HG03045 (cell line): ENCODE results near the gene AJAP1.
"Not testable (repeated sequence)": the region's sequence is repeated elsewhere in the genome, so short reads cannot be mapped to it uniquely, and the experiment has no call there.

Source experiments
- ATAC-seq: cut with Tn5 transposase; IDR thresholded peaks from one replicate; pipeline ENCODE4 v1.9.1; 2021; ENCODE audit warnings: mild to moderate bottlenecking, moderate library complexity; ENCODE audit not compliant: unreplicated experiment

Gene AJAP1

DNA sequence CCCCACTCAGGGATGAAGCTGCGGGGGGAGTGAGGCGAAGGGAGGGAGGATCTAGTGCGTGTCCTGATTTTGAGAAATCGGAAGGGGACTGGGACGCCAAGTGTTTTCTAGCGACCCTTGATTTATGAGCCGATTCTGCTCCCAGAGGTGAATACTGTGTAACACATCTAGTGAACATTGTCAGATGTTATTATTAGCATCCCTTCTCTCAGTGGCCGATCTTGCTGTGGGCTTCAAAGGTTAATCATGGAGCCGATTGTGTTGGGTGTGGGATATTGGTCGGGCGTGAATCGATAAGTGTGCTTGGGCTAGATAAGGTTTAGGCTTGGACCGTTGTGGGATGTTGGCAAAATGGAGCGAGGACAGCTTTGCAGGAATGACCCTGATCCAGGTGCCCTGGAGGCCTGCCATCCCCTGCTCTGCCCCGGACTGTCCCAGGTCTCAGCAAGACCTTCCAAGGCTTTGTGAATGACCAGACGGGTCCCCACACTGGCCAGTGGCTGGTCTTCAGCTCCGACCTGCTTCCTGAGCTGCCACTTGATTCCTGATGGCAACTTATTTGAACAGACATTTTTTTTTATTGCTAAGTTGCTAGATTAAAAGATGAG is 2.2 kb downstream of the AJAP1 start:
- ATAC-seq, result no peak

DNA sequence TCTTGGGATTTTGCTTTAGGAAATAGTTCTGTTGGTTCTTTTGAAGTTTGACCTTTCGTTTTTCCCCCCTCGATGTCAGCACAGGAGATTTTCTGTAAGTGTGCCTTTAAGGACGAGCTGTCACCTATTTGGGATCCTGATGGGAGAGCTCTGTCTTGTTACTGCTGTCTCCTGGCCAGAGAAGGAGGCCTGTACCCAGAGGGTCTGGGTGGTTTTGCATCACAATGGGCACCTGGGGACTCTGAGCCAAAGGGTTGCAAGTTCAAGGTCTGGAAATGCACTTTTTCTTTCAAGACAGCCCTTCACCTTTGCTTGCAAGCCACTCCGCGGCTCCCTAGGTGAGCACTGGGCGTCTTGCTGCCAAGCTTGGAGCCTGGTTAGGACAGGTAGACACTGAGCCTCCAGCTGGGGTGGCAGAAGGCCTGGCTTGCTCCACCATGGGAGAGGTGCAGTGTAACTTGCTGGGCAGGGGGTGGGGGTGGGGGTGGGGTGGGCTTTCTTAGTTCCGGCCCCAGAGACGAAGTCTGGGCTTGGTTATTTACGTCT is 2.9 kb downstream of the AJAP1 start:
- ATAC-seq, result no peak

DNA sequence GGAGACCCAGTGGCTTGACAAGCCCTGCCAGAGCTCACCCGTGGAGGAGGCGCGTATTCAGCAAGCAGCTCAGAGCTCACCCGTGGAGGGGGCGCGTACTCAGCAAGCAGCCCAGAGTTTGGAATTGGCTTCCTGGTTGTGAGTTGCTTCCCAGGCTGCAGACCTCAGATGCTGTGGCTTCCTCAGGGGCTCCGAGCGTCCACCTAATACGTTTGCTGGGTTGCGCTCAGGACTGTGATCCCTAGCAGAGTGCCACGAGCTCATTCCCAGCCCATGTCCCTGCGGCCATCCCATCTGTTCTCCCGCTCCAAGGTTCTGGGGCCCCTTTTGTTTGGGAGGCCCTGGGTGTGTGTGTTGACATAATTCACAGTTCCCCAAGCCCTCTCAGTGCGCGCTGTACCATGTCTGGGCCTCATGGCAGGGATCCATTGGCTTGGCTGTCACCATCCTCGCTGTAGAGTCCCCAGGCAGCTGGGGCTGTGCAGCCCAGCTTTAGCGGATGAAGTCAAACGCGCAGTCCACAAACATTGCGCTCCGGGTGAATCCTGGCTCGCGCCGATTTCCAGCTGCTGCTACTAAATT is 3.6 kb downstream of the AJAP1 start:
- no peak for ATAC-seq

DNA sequence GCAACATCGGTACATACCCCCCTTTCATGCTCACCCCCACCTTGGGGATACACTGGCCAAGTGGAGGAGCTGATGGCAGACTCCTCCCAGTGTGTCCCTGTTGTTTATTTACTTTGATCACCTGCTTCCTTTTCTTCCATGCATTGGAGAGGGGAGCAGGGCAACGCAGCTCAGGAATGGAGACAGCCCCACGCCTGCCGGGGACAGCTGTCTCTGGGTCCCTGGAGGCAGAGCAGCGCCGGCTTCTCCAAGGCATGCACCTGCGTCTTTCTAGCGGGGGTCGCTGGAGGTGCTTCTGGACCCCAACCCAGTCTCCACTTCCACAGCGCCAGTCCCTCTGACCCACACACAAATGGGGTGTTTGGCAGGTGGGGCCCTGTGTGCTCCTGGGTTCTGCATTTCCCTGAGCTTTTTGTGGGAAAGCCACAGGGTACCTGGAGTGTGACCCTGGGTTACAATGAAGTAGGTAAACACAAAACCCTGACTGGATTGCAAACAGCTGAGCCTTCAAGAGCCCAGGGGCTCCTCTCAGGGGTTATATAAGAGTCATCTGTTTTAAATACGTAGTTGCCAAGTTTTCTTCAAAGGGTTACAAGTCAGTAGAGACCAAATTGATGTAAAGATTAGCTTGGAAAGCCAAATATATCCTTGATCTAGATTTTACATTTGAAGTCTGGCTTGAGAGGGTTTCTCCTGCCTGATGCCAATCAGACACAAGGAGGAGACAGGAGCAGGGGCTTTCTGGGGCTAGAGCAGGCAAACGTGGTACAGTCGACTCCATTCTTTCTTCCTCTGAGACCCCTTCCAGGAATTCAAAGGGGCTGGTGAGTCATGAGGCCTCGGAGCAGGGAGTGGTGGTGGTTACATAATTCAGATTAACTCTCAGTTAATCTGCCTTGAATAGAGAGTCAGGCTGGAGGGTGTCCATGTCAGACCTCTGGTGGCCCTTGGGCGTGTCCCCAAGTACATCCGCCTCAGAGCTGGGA is 4.5 kb downstream of the AJAP1 start:
- no peak for ATAC-seq

DNA sequence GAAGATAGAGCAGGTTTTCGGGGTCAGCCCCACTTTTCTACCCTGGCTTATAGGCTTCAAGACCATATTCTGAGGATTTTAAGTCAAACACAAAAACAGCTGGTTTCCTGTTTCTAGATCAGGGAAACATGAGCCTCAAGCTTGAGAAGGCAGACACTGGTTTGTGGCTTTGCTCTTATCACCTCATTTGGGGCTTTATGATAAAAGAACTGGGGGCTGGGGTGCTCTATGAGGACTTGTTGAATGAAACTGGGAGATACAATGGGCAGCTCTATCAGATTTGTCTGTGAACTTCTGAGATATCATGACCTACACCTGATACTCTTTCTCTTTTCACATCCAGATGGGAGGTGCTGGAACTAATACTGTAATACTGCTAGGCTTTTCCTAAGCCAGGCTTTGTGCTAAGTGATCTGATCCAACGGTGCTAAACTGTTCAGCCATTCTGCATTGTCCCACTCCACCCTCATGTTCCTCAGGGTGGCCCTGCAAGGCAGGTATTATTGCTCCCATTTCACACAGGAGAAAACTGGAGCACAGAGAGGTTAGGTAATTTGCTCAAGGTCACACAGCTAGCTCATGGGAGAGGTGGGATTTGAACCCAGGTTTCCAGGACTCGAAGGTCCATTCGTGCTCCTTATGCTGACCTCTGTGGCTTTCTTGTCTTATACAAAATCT is 6.6 kb downstream of the AJAP1 start:
- ATAC-seq, result no peak

DNA sequence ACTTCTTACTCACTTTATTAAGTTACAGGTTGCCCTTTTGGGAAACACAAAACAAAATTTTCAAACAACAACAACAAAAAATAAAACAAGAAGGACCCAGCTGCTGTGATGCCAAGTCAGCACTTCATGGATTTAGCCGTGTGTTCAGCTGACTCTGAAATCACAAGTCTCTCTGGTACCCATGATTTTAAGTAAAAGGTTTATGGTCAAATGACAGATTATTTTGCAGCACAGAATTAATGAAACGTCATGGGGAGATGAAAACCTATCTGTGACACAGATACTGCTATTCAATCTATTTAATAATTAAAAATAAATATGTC is 7.1 kb downstream of the AJAP1 start:
- ATAC-seq, result no peak

DNA sequence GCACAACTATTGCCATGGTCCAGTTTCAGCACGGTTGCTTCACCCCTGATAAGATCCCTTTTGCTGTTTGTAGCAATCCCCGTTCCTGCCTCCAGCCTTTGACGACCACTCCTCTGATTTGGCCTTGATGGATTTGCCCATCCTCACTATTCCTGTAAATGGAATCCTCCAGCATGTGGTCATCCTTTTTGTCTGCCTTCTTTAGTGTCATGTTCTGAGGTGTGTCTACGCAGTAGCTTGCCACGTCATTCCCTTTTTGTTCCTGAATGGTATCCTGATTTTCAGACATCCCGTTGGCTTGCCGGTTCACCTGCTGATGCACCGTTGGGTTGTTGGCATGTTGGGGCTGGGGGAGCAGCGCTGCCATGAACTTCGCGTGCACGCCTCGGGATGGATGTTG is 7.8 kb downstream of the AJAP1 start:
- no peak for ATAC-seq

DNA sequence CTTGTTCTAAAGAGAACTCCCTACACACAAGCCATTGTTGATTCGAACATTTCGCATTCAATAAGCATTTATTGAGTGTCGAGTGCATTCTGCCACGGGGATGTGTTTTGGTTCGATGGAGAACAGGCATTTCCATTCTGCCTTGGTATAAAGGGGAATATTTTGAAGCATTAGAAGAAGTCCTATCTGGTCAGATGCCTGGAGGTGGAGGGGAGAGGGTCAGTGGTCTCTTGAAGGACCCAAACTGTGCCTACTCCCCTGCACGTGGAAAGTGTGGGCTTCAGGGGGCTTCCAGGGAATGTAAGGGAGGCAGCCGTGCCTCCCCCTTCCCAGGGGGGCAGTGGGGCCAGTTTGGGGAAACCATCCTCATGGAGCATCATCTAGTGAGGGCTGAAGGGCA is 8.3 kb downstream of the AJAP1 start:
- ATAC-seq, result no peak

DNA sequence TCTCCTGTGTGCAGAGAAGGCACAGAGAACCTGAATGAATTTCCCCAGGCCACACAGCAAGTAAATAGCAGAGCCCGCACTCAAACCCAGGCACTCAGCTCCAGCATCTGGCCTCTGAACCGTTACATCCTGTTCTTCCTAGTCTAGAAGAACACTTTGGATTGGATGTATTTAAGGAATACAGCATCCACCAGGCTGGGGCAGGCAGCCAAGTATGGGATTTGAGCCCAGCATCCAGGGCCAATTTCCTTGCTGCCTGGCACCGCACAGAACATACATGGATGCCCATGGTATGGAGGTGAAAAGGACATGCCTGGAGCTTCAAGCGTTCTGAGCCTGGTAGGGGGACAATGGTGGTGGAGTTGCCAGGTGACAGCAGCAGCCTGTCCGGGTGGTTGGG is 9.7 kb downstream of the AJAP1 start:
- no peak for ATAC-seq

DNA sequence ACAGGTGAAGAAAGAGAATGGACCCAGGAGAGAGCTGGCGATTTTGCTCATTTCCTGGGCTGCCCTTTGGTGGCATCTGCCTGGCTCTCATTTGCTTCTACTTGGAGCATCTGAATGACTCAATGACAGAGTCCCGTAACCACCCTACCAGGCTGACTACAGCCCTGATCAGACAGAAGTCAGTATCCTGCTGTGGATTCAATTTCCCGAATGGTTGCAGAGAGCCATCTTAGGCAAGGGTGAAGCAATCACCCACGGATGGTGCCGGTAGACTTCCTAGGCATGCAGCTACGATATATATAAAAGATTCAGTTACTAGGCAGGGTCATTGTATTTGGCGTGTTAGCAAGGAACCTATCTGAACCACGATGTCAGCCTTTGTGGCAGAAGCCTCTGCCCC is 10.2 kb downstream of the AJAP1 start:
- no peak for ATAC-seq

DNA sequence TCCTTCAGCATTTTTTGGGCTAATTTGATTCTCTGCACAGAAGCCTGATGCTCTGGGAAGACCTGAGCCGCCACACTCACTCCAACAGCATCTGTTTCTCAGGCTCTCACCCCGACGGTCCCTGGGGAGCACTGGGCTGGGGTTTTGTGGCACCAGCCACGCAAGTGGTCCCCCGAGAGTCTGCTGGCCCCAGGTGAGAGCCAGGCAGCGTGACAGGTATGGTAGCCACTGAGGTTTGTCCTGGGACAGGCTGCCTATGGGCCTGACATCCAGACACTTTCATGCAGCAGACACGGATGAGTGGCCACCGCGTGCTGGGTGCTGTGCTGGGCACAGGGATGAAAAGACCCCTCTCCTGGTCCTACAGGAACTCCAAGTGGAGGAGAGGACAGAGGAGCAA is 11.0 kb downstream of the AJAP1 start:
- ATAC-seq, result no peak

DNA sequence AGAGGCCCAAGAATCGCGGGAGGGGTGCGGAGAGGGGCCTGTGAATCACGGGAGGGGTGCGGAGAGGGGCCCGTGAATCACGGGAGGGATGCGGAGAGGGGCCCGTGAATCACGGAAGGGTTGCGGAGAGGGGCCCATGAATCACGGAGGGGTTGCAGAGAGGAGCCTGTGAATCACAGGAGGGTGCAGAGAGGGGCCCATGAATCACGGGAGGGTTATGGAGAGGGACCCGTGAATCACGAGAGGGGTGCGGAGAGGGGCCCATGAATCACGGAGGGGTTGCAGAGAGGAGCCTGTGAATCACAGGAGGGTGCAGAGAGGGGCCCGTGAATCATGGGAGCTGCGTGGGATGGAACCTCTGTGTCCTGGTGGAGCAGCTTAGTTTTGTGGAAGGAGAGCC is 12.3 kb downstream of the AJAP1 start:
- ATAC-seq, result not testable (repeated sequence)

DNA sequence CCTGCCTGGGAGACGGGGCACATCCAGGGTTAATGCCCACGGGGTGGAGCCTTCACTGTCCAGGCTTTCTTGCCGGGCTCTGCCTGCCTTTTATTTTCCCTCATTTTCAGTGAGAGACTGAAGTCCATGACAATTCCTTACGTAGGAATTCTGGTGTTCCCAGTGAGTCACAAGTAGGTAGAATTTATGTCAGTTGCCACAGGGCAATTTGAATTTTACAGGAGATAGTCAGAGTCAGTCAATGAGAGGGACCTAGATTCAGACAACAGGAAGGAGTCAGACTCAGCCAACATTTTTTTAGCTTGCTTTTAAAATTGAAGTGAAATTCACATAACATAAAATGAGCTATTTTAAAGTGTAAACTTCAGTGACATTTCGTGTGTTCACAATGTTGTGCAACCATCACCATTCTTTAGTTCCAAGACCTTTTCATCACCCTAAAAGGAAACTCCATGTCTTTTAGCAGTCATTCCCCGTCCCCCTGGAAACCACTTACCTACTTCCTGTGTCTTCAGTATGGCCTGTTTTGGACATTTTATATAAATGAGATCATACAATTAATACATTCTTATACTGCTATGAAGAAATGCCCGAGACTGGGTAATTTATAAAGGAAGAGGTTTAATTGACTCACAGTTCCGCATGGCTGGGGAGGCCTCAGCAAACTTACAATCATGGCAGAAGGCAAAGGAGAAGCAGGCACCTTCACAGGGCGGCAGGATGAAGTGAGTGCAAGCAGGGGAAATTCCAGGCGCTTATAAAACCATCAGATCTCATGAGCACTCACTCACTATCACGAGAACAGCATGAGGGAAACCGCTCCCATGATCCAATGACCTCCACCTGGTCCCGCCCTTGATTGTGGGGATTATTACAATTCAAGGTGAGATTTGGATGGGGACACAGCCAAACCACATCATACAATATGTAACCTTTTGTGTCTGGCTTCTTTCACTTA is 14.6 kb downstream of the AJAP1 start:
- ATAC-seq, result no peak

DNA sequence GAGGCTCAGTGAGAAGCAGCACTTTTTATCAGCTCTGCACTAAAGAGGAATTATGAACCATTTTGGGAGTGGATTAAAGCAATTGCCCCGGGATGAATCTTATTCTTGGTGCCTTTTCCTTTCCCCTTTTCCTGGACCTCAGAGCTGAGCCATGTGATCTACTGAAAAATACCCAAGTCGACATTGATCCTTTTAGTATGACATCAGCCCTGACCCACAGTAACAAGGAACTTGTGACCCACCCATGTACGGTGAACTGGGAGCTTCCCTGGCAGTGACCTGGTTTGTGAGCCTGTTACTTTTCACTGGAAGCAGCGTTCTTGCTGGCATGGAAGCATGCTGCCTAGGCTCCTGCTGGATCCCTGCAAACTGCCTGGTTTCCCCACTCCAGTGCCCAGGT is 15.9 kb downstream of the AJAP1 start:
- ATAC-seq, result no peak

DNA sequence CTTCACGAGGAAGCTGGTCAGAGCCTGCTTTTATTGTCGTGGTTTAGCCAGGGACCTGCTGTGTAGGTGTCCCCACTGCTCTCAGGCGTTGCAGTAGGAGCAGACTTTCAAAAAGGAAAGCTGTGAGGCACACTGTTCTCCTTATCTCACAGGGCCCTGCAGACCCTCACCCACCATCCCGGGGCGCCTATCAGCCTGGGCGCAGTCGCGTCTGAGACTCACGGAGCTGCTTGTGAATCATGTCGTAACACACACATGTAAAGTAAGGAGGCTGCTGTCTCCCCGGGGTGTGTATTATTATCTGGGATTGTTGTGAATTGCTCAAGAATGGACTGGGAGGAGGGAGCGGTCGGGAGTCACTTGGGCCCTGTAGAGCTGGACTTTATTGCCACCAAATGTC is 17.4 kb downstream of the AJAP1 start:
- ATAC-seq, result no peak

DNA sequence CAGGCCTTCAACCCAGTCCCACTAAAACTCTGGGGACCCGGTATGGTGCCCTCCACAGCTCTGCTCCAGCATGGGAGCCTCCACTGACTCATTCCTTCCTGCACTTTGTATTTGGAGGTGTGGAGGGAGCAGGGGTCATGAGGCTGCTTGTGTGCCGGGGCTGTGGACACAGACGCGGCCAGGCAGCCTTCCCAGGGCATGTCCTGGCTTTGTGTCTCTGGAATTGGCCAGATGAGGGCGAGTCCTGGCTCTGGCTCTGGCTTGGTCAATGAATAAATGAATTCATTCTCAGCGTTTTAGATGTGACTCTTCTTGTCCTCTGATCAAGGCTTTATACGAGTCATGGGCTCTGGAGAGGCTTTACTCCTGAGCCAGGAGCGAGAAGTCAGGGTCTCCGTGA is 19.1 kb downstream of the AJAP1 start:
- ATAC-seq, result no peak

DNA sequence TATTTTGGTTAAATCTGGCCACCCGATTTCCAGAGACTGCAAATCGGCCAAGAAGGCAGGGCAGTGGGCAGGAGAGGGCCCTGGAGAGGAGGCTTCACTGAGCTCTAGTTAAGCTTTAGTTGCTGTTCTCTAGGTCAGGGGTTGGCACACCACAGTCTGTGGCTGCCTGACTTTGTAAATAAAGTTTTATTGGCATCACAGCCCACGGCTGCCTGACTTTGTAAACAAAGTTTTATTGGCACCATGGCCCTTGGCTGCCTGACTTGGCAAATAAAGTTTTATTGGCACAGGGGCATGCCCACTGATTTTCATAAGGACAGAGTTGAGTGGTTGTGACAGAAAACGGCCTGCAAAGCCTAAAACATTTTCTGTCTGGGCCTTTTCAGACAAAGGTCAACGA is 19.7 kb downstream of the AJAP1 start:
- ATAC-seq, result no peak

DNA sequence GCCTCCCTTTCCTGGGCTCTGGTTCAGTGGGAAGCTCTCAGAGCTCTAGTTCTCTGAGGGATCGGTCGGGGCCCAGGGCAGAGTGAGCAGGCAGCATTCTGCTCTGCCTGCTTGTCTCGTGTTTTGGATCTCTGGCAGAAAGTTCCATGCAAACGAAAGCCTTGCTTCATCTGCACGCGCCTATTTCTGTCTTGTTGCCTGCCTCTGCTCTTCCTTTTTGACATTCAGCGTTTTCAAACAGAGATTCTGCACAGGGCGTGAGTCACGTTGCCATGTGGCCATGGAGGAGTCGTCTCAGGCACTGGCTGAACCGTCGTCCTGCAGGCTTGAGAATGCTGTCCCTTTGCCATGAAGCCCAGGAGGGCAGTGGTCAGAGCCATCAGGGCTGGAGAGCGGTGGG is 20.3 kb downstream of the AJAP1 start:
- ATAC-seq, result no peak

DNA sequence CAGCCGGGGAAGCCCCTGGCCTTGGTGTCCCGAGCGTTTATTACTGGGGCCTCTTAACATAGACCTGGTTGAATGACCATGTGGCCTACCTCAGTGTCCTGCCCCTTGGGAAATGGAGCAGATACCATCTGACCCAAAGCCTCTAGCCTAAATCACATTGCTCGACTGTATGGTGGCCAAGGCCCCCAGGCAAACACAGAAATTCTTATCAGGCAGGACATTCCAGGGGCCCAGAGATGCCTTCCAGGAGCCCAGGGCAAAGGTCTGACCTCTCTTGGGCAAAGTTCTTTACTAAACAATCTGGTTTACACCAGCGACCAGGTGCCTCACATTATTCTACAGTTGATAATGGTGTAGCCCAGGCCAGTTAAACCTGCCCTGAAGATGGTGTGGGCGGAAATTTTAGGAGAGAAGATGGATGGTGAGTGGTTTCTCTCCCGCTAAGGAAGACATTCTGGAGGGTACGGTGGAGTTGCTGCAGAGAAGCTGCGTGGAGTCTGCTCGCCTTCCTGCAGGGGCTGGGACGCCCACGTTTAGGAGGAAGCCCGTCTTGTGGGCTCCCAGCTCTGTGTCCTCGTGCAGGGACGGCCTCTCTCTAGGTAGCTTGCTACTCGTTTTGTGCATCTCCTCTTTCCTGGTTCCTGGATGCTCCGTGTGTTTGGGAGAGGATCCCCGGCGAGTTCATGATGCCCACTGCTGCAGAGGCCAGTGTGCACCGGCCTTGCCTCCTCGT is 21.2 kb downstream of the AJAP1 start:
- no peak for ATAC-seq

DNA sequence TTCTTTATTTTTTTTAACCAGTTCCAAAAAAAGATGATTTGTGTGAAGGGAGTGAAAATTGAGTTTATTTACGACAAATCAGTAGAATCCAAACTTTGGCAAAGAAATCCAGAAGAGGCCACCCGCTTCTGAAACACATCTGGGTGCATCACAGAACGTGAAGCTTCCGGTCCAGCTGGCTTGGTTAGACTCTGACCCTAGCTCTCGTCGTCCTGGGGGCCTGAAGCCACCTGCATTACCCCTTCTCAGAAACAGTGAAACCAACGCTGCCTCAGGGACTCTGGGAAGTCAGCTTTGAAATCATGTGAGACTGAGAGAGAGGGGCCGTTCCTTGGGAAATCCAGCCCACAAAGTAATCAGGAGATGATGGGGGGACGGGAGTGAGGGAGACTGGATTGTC is 21.8 kb downstream of the AJAP1 start:
- no peak for ATAC-seq
